HCT116 (cell line): ENCODE measurements around the gene RBM33. TPM values are rescaled to one million over a fixed set of nuclear protein-coding genes. Genes with fewer than 3 reads are reported as not detected.

ENCODE experiments used
- ATAC-seq: fragments of 200-7000 bp; cut with Tn5 transposase; 2 replicates; pipeline ENCODE4 v1.9.1; 2020; ENCODE audit warnings: mild to moderate bottlenecking, moderate library complexity
- BruUV-seq: library from RNA; stranded (reverse); fragments of 400-500 nt; replicated peaks from 2 replicates; lab custom pipeline; 2021; lab: Mats Ljungman, UMichigan
- CTCF ChIA-PET: fragments of 300-600 bp; sonication (Branson Sonifier 250); formaldehyde crosslinking; loops from one replicate; lab custom pipeline; 2021; ENCODE audit warnings: antibody characterized with exemption; lab: Charles Lee
- POLR2A ChIA-PET: fragments of 300-600, 350-600 bp; sonication (Branson Sonifier 250); formaldehyde crosslinking; loops from one replicate; lab custom pipeline; 2021; ENCODE audit warnings: antibody characterized with exemption; lab: Charles Lee
- RAD21 ChIA-PET, 2 experiments: fragments of 300-600 bp; sonication (Branson Sonifier 250); formaldehyde crosslinking; loops; one replicate each; lab custom pipeline; 2023; ENCODE audit warnings: low total read pairs in 2 of 2; ENCODE audit not compliant: uncharacterized antibody in 2 of 2, unreplicated experiment in 2 of 2, low non-redundant PET in 1 of 2; lab: Charles Lee
- DNase-seq: peaks from one replicate; pipeline ENCODE4 v3.0.0-alpha.2; 2010; ENCODE audit warnings: low read depth, low spot score
- H2AFZ ChIP-seq: fragments of 200-600 bp; shearing (Covaris generic), sonication (generic); 2 replicates; pipeline ENCODE4 v1.6.1; 2017; ENCODE audit warnings: low read depth, mixed run types, mixed read lengths, antibody characterized with exemption, low read length; ENCODE audit not compliant: poor library complexity, severe bottlenecking
- H3K27ac ChIP-seq: 2 replicates; pipeline ENCODE4 v1.5.1; 2012; ENCODE audit warnings: low read depth, low read length
- H3K27me3 ChIP-seq: fragments of 200-600 bp; sonication (generic); 2 replicates; pipeline ENCODE4 v1.6.1; 2016; ENCODE audit warnings: mixed run types, low read length, mixed read lengths; ENCODE audit not compliant: insufficient read depth
- H3K36me3 ChIP-seq, 2 experiments: fragments of 200-500 bp in 1 of 2; fragments of 200-600 bp in 1 of 2; sonication (Bioruptor generic) in 1 of 2; sonication (generic) in 1 of 2; 2 replicates each; pipeline versions ENCODE4 v1.5.1 to v1.6.1; 2014 to 2016; ENCODE audit warnings: low read length in 2 of 2, inconsistent platforms in 1 of 2, mixed read lengths in 1 of 2, mixed run types in 1 of 2; ENCODE audit not compliant: insufficient read depth in 2 of 2, control insufficient read depth in 1 of 2
- H3K4me1 ChIP-seq, 2 experiments: fragments of 200-600 bp in 1 of 2; sonication (generic) in 1 of 2; 2 replicates each; pipeline versions ENCODE4 v1.5.1 to v1.6.1; 2012 to 2017; ENCODE audit warnings: low read length in 2 of 2, inconsistent platforms in 1 of 2, mild to moderate bottlenecking in 1 of 2, mixed read lengths in 1 of 2, mixed run types in 1 of 2, moderate library complexity in 1 of 2; ENCODE audit not compliant: insufficient read depth in 2 of 2, control insufficient read depth in 1 of 2
- H3K4me2 ChIP-seq: fragments of 200-600 bp; sonication (generic); 2 replicates; pipeline ENCODE4 v1.6.1; 2017; ENCODE audit warnings: mixed run types, low read length, mixed read lengths
- H3K4me3 ChIP-seq, 2 experiments: fragments of 200-600 bp in 1 of 2; sonication (generic) in 1 of 2; replicated peaks in 1 of 2; 2 replicates each; pipeline ENCODE4 v1.5.1; 2011 to 2016; ENCODE audit warnings: low read length in 2 of 2, control low read depth in 1 of 2, low read depth in 1 of 2, mild to moderate bottlenecking in 1 of 2, mixed read lengths in 1 of 2, mixed run types in 1 of 2
- H3K79me2 ChIP-seq: fragments of 200-600 bp; sonication (generic); 2 replicates; pipeline ENCODE4 v1.6.1; 2017; ENCODE audit warnings: mild to moderate bottlenecking, mixed run types, low read length, moderate library complexity, mixed read lengths; ENCODE audit not compliant: insufficient read depth
- H3K9ac ChIP-seq: fragments of 200-600 bp; sonication (generic); 2 replicates; pipeline ENCODE4 v1.6.1; 2016; ENCODE audit warnings: low read length, mixed read lengths
- H3K9me2 ChIP-seq: fragments of 200-600 bp; sonication (generic), shearing (Covaris generic); 2 replicates; pipeline ENCODE4 v1.6.1; 2017; ENCODE audit warnings: mixed run types, mild to moderate bottlenecking, moderate library complexity; ENCODE audit not compliant: insufficient read depth
- H3K9me3 ChIP-seq, 2 experiments: fragments of 200-500 bp in 1 of 2; fragments of 200-600 bp in 1 of 2; sonication (Bioruptor generic) in 1 of 2; sonication (generic) in 1 of 2; 2 replicates each; pipeline ENCODE4 v1.6.1; 2014 to 2017; ENCODE audit warnings: low read length in 2 of 2, mixed read lengths in 2 of 2, inconsistent platforms in 1 of 2, low read depth in 1 of 2, mild to moderate bottlenecking in 1 of 2, mixed run types in 1 of 2, moderate library complexity in 1 of 2; ENCODE audit not compliant: control insufficient read depth in 1 of 2, insufficient read depth in 1 of 2
- H4K20me1 ChIP-seq: fragments of 200-600 bp; sonication (generic), shearing (Covaris generic); 2 replicates; pipeline ENCODE4 v1.6.1; 2017; ENCODE audit warnings: mixed run types, mild to moderate bottlenecking, moderate library complexity; ENCODE audit not compliant: insufficient read depth
- CBX3 ChIP-seq: IDR thresholded peaks from 2 replicates; pipeline ENCODE4 v1.6.1; 2012; ENCODE audit warnings: low read depth
- EGR1 ChIP-seq: IDR thresholded peaks from 2 replicates; pipeline ENCODE4 v1.6.1; 2012; ENCODE audit warnings: low read depth
- ELF1 ChIP-seq: IDR thresholded peaks from 2 replicates; pipeline ENCODE4 v1.6.1; 2012; ENCODE audit warnings: low read depth, borderline replicate concordance
- EZH2 ChIP-seq: fragments of 200-600 bp; sonication (generic); IDR thresholded peaks from 2 replicates; pipeline ENCODE4 v1.6.1; 2017; ENCODE audit warnings: antibody characterized with exemption, mixed run types
- FOSL1 ChIP-seq: IDR thresholded peaks from 2 replicates; pipeline ENCODE4 v1.6.1; 2012; ENCODE audit warnings: low read depth
- JUND ChIP-seq: IDR thresholded peaks from 2 replicates; pipeline ENCODE4 v1.6.1; 2012
- POLR2A ChIP-seq: IDR thresholded peaks from 2 replicates; pipeline ENCODE4 v1.7.0; 2011; ENCODE audit warnings: borderline replicate concordance; ENCODE audit not compliant: insufficient read depth, insufficient read length; ENCODE audit errors: extremely low read depth
- POLR2AphosphoS5 ChIP-seq: IDR thresholded peaks from 2 replicates; pipeline ENCODE4 v1.6.1; 2011; ENCODE audit warnings: mild to moderate bottlenecking, low read depth, low read length, moderate library complexity
- RAD21 ChIP-seq: IDR thresholded peaks from 2 replicates; pipeline ENCODE4 v1.6.1; 2012; ENCODE audit warnings: low read depth, mild to moderate bottlenecking
- SIN3A ChIP-seq: IDR thresholded peaks from 2 replicates; pipeline ENCODE4 v1.6.1; 2012; ENCODE audit warnings: low read depth
- TCF7L2 ChIP-seq: IDR thresholded peaks from 2 replicates; pipeline ENCODE4 v1.7.0; 2011; ENCODE audit warnings: borderline replicate concordance, inconsistent platforms; ENCODE audit not compliant: insufficient read depth, insufficient read length; ENCODE audit errors: extremely low read depth
- ZBTB33 ChIP-seq: IDR thresholded peaks from 2 replicates; pipeline ENCODE4 v1.6.1; 2011; ENCODE audit warnings: mild to moderate bottlenecking, low read length, moderate library complexity; ENCODE audit not compliant: insufficient replicate concordance; ENCODE audit errors: extremely low read depth
- ZNF274 ChIP-seq: fragments of 200-500 bp; sonication (Bioruptor generic); IDR thresholded peaks from 2 replicates; pipeline ENCODE4 v1.6.1; 2014; ENCODE audit warnings: mild to moderate bottlenecking, low read depth, low read length, inconsistent platforms
- intact Hi-C: fragments of 100-400 bp; cut with micrococcal nuclease; formaldehyde crosslinking; loops from 2 replicates; pipeline ENCODE4 v1.10.0; 2022
- total RNA-seq: library from RNA; stranded (reverse); gene quantifications from one replicate; pipeline ENCODE4 v1.2.1, GENCODE V29; 2021; ENCODE audit not compliant: unreplicated experiment
- TF ChIP-seq, protein P1 (sequence below): IDR thresholded peaks from 2 replicates; pipeline ENCODE4 v1.6.1; 2012; ENCODE audit warnings: low read depth
- TF ChIP-seq, protein P2 (sequence below): IDR thresholded peaks from 2 replicates; pipeline ENCODE4 v1.6.1; 2012

RBM33 gene
- total RNA-seq, 1 experiment from 2014 or later = 64.3 TPM

DNA sequence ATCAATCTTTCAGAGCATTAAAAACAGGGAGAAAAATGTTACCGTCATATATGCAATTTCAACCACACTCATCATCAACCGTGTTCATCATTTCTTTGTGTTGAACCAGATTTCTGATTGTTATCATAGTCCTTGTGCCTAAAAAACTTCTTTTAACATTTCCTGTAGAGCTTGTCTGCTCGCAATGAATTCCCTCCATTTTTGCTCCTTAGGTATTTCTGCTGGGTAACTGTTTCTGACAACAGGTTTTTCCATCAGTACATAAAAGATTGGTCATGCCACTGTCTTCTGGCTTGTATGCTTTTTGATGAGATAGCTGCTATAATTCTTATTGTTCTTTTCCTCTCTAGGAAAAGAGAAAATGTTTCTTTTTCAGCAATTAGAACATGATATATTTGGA is 8.6 kb upstream of the RBM33 start (continued):
- TF ChIP-seq, protein P1, sequence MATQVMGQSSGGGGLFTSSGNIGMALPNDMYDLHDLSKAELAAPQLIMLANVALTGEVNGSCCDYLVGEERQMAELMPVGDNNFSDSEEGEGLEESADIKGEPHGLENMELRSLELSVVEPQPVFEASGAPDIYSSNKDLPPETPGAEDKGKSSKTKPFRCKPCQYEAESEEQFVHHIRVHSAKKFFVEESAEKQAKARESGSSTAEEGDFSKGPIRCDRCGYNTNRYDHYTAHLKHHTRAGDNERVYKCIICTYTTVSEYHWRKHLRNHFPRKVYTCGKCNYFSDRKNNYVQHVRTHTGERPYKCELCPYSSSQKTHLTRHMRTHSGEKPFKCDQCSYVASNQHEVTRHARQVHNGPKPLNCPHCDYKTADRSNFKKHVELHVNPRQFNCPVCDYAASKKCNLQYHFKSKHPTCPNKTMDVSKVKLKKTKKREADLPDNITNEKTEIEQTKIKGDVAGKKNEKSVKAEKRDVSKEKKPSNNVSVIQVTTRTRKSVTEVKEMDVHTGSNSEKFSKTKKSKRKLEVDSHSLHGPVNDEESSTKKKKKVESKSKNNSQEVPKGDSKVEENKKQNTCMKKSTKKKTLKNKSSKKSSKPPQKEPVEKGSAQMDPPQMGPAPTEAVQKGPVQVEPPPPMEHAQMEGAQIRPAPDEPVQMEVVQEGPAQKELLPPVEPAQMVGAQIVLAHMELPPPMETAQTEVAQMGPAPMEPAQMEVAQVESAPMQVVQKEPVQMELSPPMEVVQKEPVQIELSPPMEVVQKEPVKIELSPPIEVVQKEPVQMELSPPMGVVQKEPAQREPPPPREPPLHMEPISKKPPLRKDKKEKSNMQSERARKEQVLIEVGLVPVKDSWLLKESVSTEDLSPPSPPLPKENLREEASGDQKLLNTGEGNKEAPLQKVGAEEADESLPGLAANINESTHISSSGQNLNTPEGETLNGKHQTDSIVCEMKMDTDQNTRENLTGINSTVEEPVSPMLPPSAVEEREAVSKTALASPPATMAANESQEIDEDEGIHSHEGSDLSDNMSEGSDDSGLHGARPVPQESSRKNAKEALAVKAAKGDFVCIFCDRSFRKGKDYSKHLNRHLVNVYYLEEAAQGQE = no peak
- TF ChIP-seq POLR2A (no peak), ZNF274 (no peak), CBX3 (no peak), FOSL1 (no peak), ELF1 (no peak), EGR1 (no peak), JUND (no peak)

GRCh38 chr7:155637155-155637554 is 7.3 kb upstream of the RBM33 start:
- Histone ChIP-seq H2AFZ (no peak overlapping the region), H4K20me1 (no peaks in the 10 kb centered on the region), H3K4me1 (no peaks in the 10 kb centered on the region), H3K9me2 (no peaks in the 10 kb centered on the region; the same call in 1 of the 2 replicates), H3K79me2 (no peaks in the 10 kb centered on the region), H3K27ac (no peak overlapping the region), H3K9me3 (no peaks in the 10 kb centered on the region), H3K36me3 (peaks cover 0 to 9% of the 10 kb centered on the region in 2 experiments; a peak in 1 of 4 replicates)
- POLR2A ChIA-PET = no interaction called here
- RAD21 ChIA-PET = no interaction called here
- no peak for DNase-seq
- TF ChIP-seq, protein P1 = no peak
- no peak for TF ChIP-seq EGR1
- no peak for TF ChIP-seq TCF7L2
- no peak for TF ChIP-seq POLR2AphosphoS5
- TF ChIP-seq, protein P2, sequence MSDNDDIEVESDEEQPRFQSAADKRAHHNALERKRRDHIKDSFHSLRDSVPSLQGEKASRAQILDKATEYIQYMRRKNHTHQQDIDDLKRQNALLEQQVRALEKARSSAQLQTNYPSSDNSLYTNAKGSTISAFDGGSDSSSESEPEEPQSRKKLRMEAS = no peak
- no peak for TF ChIP-seq FOSL1
- no peak for TF ChIP-seq ZNF274
- TF ChIP-seq SIN3A = no peak
- TF ChIP-seq POLR2A = no peak
- TF ChIP-seq ZBTB33 = no peak
- TF ChIP-seq ELF1 = no peak
- no peak for TF ChIP-seq EZH2
- TF ChIP-seq RAD21 = no peak
- TF ChIP-seq, all 23 proteins: peak for 0
- no peaks in the 10 kb centered on the region for H3K27me3 ChIP-seq
- H3K4me2 ChIP-seq = no peak overlapping the region
- no TSS peak for BruUV-seq
- no peak overlapping the region for H3K9ac ChIP-seq
- ATAC-seq = no peak
- intact Hi-C loops = no loop called here
- no peak overlapping the region for H3K4me3 ChIP-seq
- CTCF ChIA-PET = interaction anchor here (1.6 kb wide), 1 partner anchor 38 kb away, joined by 4 read pairs; no protein-coding TSS in a partner anchor
